Measurements from ENCODE around the gene ABCA6.
"Not testable (repeated sequence)": the region's sequence is repeated elsewhere in the genome, so short reads cannot be mapped to it uniquely, and the experiment has no call there.

Gene ABCA6

GRCh38 chr17:69142175-69142802, 594 bp upstream of the ABCA6 start:
- DNase-seq = no peak

DNA sequence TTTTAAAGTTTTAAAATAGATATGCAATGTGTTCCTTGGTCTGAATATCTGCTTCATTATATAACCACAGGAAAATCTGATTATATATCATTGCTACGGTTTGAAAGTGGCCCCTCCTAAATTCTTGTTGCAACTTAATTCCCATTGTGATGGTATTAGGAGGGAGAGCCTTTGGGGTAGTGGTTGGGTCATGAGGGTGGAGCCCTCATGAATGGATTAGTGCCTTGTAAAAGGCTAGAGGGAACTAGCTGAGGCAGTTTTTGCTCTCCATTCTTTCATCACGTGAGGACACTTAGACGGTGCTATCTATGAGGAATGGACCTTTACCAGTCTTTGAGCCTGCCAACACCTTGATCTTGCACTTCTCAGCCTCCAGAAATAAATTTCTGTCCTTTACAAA, 7.6 kb downstream of the ABCA6 start:
- DNase-seq = no peak

GRCh38 chr17:69130627-69131296, 10.9 kb downstream of the ABCA6 start:
- DNase-seq = no peak

DNA sequence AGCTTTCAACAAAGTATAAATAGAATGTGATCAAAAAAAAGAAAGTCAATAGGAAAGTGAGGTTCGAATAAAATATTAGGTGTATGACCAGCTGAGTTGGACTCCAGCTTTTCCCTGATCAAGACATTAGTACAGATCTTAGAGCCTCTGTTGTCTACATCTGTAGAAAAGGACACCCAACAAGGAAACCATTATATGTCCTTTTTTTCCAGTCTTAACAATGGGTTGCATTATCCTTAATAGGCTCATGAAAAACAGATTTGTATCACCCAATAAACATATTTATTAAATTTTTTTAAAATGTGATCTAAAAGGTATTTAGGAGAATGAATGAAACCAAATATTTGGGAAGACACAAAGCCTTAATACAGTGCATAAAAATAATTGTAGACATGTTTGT, 18.1 kb downstream of the ABCA6 start:
- DNase-seq = no peak

- DNase-seq = no peak
Measured at GRCh38 chr17:69122065-69122464, 19.6 kb downstream of the ABCA6 start.

GRCh38 chr17:69117855-69118784, 23.6 kb downstream of the ABCA6 start:
- DNase-seq = no peak

DNA sequence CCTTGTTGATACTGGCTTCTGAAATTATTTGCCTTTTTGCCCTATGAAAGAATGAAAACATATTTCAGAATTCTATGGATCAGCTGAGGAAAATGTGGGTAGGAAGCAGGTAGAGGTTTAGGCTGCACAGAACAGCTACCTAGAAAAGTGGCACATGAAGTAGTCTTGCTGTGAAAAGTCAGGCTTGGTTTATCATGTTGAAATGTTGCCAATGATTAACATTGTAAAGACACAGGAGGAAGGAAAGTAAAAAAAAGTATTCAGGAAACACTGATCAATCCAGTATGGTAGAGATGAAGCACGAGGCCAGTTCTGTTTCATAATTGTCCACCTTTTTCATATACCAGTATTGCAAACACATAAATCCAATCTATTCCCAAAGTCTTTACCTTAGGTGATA, 29.9 kb downstream of the ABCA6 start:
- no peak for DNase-seq

- no peak for DNase-seq
Measured at GRCh38 chr17:69105907-69106730, 35.6 kb downstream of the ABCA6 start.

DNA sequence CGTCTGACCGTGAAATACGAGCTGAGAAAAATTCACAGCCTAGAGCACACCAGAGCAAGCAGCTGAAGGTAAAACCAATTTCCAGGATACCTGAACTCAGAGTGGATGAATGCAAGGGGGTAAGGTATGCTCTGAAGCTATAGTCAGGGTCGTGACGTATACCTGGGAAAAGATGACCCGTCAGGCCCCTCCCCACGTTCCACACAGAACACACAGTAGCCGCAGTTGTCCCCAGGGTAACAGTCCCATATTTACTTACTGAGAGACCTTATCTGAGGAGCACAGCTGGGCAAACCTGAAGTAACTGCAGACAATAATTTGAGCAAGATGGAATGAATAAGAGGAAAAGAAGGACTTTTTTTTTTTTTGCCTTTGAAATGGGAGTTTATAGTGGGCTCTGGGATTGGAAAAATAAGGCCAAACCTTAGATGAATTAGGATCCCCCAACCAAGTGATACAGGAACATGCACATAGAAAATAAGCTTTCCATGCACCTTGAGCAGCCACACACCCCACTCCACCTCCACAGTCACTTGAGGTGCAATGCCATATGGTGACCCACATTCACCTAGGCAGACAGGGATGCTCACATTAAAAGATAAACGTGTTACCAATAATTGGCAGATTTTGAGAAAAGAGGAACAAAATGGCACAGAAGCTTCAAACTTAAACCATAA, 38.0 kb downstream of the ABCA6 start:
- no peak for DNase-seq

DNA sequence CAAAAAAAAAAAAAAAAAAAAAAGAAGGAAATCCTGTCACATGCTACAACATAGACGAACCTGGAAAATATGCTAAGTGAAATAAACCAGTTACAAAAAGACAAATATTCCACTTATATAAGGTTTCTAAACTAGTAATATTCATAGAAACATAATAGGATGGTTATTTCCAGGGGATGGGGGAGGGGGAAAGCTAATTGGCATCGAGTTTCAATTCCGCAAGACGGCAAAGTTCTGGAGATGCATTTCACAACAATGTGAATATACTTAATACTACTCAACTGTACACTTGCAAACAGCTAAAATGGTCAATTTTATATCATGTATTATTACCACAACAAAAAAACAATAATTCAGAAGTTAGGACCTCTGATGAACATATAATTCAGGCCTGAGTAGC, 43.1 kb downstream of the ABCA6 start:
- DNase-seq = no peak

- no peak for DNase-seq
Measured at GRCh38 chr17:69096541-69096940, 45.2 kb downstream of the ABCA6 start.

- no peak for DNase-seq
Measured at GRCh38 chr17:69093995-69094394, 47.7 kb downstream of the ABCA6 start.

- no peak for DNase-seq
Measured at GRCh38 chr17:69093279-69093789, 48.4 kb downstream of the ABCA6 start.

- DNase-seq = no peak
Measured at GRCh38 chr17:69090365-69090764, 51.3 kb downstream of the ABCA6 start.

DNA sequence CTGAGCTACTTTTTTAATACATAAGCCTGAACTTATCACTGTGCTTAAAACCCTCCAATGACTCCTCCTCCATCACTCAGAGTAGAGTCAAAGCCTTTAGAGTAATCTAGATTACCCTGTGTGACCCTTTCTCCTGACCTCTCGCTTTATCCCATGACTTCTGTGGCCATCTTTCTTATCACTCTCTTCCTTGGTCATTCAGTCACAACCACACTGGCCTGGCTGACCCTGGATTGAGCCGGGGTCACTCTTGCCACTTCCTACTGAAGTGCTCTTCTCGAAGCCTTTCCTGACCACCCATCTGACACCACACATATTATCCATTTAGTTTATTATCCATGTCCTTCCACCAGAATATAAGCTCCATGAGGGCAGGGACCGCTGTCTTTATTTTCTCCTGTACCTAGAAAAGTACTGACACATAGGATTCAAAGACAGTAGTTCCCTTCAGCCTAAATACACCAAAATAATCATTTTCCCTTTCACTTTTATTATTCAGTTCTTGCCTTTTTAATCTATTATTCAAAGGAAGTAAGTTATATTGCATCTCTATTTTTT, 53.0 kb downstream of the ABCA6 start:
- no peak for DNase-seq

GRCh38 chr17:69086641-69087040, 55.1 kb downstream of the ABCA6 start:
- DNase-seq = no peak

DNA sequence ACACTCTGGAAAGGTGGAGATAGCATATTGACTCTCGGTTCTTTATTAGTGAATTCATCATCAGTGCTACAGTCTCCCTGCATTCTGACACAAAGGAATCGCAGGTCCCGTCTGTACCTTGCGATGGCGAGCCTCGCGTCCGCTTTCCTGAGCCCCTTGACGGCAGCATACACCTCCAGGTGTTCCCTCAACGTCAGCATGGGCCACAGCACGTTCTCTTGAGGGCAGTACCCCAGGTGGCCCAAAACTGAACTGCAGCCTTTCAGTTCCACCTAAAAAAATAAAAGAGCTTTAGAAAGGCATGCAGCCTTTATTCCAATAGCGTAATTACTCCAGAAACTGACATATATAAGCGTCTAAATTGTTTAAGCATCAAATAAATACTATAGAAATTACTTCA, 56.8 kb downstream of the ABCA6 start:
- no peak for DNase-seq

- DNase-seq = no peak
Measured at GRCh38 chr17:69082696-69083095, 59.0 kb downstream of the ABCA6 start.

GRCh38 chr17:69078864-69079263, 62.8 kb downstream of the ABCA6 start:
- DNase-seq = no peak

DNA sequence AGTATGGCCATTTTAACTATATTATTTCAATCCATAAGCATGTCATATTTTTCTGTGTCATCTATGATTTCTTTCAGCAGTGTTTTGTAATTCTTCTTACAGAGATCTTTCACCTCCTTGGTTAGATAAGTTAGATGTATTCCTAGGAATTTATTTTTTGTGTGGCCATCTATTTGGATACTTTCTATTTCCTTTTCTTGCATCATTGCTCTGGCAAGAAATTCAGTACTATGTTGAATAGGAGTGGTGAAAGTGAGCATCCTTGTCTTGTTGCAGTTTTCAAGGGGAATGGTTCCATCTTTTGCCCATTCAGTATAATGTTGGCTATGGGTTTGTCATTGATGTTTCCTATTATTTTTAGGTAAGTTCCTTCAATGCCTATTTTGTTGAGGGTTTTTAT, 65.9 kb downstream of the ABCA6 start:
- no peak for DNase-seq

- DNase-seq = not testable (repeated sequence)
Measured at GRCh38 chr17:69073392-69073791, 68.3 kb downstream of the ABCA6 start.

DNA sequence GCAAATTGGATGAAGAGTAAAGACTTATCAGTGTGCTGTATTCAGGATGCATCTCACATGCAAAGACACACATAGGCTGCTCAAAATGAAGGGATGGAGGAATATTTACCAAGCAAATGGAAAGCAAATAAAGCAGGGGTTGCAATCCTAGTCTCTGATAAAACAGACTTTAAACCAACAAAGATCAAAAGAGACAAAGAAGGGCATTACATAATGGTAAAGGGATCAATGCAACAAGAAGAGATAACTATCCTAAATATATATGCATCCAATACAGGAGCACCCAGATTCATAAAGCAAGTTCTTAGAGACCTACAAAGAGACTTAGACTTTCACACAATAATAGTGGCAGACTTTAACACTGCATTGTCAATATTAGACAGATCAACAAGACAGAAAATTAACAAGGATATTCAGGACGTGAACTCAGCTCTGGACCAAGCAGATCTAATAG, 68.9 kb downstream of the ABCA6 start:
- DNase-seq = not testable (repeated sequence)

Measured in activated CD4-positive, alpha-beta T cell treated with anti-CD3 and anti-CD28 coated beads, Interleukin-2, amount 50 U/mL, for 48 hours (primary cell).